Stimulated activated CD4-positive, alpha-beta T cell treated with anti-CD3 and anti-CD28 coated beads, Interleukin-4, amount 100 ng/mL, for 48 hours (primary cell): Measurements from ENCODE around the gene CRLF1.
"Not testable (repeated sequence)": the region's sequence is repeated elsewhere in the genome, so short reads cannot be mapped to it uniquely, and the experiment has no call there.

Experiments
- DNase-seq, 2 donors: peaks; one replicate each; pipeline ENCODE4 v3.0.0-alpha.2; 2020; ENCODE audit warnings: low read depth in 2 of 2

The CRLF1 gene

GRCh38 chr19:18608805-18609716 lies 2.5 kb upstream of the CRLF1 start:
- DNase-seq: no peak

GRCh38 chr19:18608102-18608804 lies 1.7 kb upstream of the CRLF1 start:
- DNase-seq: no peak

GRCh38 chr19:18607226-18608101 lies 865 bp upstream of the CRLF1 start:
- DNase-seq: no peak

GRCh38 chr19:18605546-18606280 lies 886 bp downstream of the CRLF1 start:
- DNase-seq: no peak

GRCh38 chr19:18605196-18605545 lies 1.4 kb downstream of the CRLF1 start:
- DNase-seq: no peak

- DNase-seq: no peak
These were observed 1.8 kb downstream of the CRLF1 start for GRCh38 chr19:18604820-18605159.

- no peak for DNase-seq
These were observed 2.4 kb downstream of the CRLF1 start for GRCh38 chr19:18603958-18604819.

GRCh38 chr19:18603255-18603957 lies 3.2 kb downstream of the CRLF1 start:
- DNase-seq: no peak

GRCh38 chr19:18601875-18602274 lies 4.7 kb downstream of the CRLF1 start:
- no peak for DNase-seq

GRCh38 chr19:18600692-18601397 lies 5.8 kb downstream of the CRLF1 start:
- DNase-seq: not testable (repeated sequence)

- DNase-seq: no peak
These were observed 7.1 kb downstream of the CRLF1 start for GRCh38 chr19:18599485-18599884.

- DNase-seq: no peak
These were observed 8.6 kb downstream of the CRLF1 start for GRCh38 chr19:18597809-18598660.

- DNase-seq: no peak
These were observed 9.8 kb downstream of the CRLF1 start for GRCh38 chr19:18596752-18597157.

GRCh38 chr19:18595475-18595874 lies 11.1 kb downstream of the CRLF1 start:
- DNase-seq: no peak

GRCh38 chr19:18594824-18595373 lies 11.7 kb downstream of the CRLF1 start:
- no peak for DNase-seq

GRCh38 chr19:18594096-18594823 lies 12.3 kb downstream of the CRLF1 start:
- peak; percentile 66 for DNase-seq

GRCh38 chr19:18593367-18594095 lies 13.1 kb downstream of the CRLF1 start:
- DNase-seq: no peak
